ENCODE measurements around the gene TMEM144.

The TMEM144 gene

GRCh38 chr4:158176108-158176507, 34.2 kb upstream of the TMEM144 start:
- H3K4me3 ChIP-seq (ENCODE audit: low read length), result no peak overlapping the region

GRCh38 chr4:158176776-158177175, 33.5 kb upstream of the TMEM144 start:
- no peak overlapping the region for H3K4me3 ChIP-seq (ENCODE audit: low read length)
- TF ChIP-seq ZNF274 (IDR thresholded peaks at IDR 0.05; ENCODE audit: low read depth, low read length), result no peak

More at GRCh38 chr4:158176108-158176507, 34.2 kb upstream of the TMEM144 start:
- TF ChIP-seq ZNF274 (IDR thresholded peaks at IDR 0.05; ENCODE audit: low read depth, low read length), result no peak

DNA sequence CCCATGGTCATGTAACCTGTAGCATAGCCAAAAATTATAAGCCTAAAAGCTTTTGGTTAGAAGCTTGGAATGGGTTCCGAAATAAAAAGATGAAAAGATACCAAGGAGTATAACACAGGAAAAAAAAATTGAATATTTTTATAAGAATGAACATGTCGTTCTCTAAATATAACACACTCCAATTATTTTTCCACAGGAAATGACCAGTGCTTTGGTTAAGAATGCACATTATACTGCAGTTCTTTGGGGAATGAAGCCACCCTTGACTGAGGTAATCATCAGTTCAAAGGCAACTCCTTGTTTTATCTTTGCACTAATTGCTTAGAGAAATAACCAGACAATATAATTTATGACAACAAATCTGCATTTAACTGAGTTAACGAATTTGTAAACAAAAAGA, 30.8 kb upstream of the TMEM144 start:
- H3K4me3 ChIP-seq (ENCODE audit: low read length), result no peak overlapping the region
- no peak for TF ChIP-seq ZNF274 (IDR thresholded peaks at IDR 0.05; ENCODE audit: low read depth, low read length)

- H3K4me3 ChIP-seq (ENCODE audit: low read length), result no peak overlapping the region
- TF ChIP-seq ZNF274 (IDR thresholded peaks at IDR 0.05; ENCODE audit: low read depth, low read length), result no peak
These were observed 28.4 kb upstream of the TMEM144 start for GRCh38 chr4:158181906-158182305.

DNA sequence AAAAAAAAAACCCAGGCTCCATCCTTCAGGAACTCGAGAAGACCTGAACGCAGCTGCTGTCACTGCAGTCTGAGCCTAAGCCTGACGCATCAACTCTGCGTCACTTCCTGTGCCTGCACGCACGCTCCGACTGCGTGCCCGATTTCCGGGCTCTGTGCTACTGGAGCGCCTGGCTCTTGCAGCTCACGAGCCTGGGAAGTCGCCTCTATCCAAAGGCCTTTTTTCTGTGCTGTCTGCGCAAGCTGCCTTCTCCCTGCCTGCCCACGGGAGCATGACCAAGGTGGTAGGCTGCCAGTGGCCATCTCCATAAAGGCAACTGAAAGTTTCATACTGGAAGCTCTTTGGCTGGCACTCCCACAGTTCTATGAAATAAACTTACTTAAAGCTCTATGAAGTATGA, 27.6 kb upstream of the TMEM144 start:
- TF ChIP-seq ZNF274 (IDR thresholded peaks at IDR 0.05; ENCODE audit: low read depth, low read length), result no peak
- H3K4me3 ChIP-seq (ENCODE audit: low read length), result no peak overlapping the region

DNA sequence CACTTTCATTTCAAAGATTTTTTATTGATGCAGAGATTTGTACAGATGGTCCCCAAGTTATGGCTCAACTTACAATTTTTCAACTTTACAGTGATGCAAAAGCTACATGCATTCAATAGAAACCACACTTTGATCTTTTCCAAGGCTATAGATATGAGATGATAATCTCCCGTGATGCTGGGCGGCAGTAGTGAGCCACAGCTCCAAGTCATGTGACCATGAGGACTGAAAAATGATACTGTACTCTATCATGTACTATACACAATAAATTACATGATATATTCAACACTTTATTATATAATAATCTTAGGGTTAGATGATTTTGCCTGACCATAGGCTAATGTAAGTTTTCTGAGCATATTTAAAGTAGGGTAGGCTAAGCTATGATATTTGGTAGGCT, 23.5 kb upstream of the TMEM144 start:
- H3K4me3 ChIP-seq (ENCODE audit: low read length), result no peak overlapping the region
- TF ChIP-seq ZNF274 (IDR thresholded peaks at IDR 0.05; ENCODE audit: low read depth, low read length), result no peak

DNA sequence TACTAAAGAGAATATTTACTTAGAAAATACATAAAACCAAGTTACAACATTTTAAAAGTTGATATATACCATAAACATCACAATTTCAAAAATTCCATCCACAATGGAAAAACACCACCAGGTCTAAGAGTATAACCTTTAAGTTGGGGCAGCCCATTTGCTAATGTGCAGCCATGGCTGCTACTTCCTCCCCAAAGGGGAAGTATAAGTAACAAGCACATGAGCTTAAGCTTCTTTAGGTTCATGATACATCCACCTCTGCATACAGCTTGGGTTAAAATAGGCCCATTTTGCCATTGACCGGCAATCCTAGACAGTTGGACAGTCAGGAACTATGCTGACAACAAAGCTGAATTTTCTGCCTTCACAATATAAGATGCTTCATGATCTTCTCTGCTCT, 20.9 kb upstream of the TMEM144 start:
- H3K4me3 ChIP-seq (ENCODE audit: low read length), result no peak overlapping the region
- TF ChIP-seq ZNF274 (IDR thresholded peaks at IDR 0.05; ENCODE audit: low read depth, low read length), result no peak

DNA sequence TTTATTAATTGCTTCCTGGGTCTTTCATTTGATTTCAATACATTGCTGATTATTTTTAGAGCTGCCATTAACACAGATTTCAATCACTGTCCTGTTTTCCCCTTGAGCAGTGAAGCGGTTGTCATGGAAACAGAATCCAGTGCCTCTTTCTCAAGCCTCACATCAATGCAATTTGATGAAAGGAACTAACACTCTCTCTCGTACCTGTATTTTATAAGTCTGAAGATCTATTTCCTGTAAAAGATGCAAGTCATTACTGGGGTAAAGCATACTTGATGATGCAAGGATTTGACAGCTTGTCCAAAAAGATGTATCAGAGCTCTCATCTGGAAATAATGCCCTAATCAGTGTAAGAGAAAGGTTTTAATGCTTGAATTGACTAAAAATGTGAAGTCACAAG, 19.6 kb upstream of the TMEM144 start:
- no peak for TF ChIP-seq ZNF274 (IDR thresholded peaks at IDR 0.05; ENCODE audit: low read depth, low read length)
- no peak overlapping the region for H3K4me3 ChIP-seq (ENCODE audit: low read length)

GRCh38 chr4:158192439-158193158, 17.7 kb upstream of the TMEM144 start:
- TF ChIP-seq ZNF274 (IDR thresholded peaks at IDR 0.05; ENCODE audit: low read depth, low read length), result no peak
- no peak overlapping the region for H3K4me3 ChIP-seq (ENCODE audit: low read length)

GRCh38 chr4:158193171-158193749, 17.0 kb upstream of the TMEM144 start:
- no peak for TF ChIP-seq ZNF274 (IDR thresholded peaks at IDR 0.05; ENCODE audit: low read depth, low read length)
- no peak overlapping the region for H3K4me3 ChIP-seq (ENCODE audit: low read length)

DNA sequence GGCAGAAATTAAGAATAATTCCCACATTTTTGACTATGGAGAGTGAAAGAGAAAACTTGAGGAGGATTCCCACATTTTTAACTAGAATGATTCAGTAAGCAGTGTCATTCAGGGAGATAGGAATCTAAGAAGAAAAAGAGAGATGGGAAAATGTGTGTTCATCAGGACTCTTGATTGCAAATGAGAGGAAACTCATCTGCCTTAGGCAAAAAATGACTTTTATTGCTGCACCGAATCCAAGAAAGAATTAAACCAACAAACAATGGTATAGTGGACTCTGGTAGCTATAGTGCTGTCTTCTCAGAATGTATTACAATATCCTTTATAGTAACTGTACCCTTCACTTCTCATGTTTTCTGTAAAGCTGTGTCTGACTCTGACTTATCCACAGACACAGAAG, 15.0 kb upstream of the TMEM144 start:
- no peak for TF ChIP-seq ZNF274 (IDR thresholded peaks at IDR 0.05; ENCODE audit: low read depth, low read length)
- no peak overlapping the region for H3K4me3 ChIP-seq (ENCODE audit: low read length)

DNA sequence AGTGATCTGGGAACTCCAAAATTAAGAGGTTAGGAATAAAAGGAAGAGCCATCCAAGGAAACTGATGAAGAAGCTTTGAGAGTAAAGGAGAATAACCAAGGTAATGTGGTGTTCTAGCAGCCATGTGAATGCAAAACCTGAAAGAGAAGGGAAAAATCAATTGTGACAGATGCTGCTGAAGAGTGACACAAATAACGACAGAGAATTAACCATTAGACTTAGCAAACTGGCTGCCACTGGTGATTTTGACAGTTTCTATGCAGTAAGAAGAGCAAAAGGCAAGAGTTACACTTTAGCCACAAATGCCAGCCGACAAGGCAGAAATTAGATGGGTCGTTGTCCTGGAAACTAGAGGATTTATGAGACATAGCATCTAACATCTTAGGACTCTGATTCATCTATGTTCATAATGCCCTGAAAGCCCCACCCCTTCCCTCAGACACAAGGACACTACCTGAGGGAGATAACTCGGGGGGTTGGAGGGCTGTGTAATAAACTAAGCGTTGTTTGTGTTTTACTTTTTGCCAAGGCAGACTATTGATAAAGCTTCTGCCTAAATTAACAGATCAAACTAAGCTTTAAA, 13.0 kb upstream of the TMEM144 start:
- no peak overlapping the region for H3K4me3 ChIP-seq (ENCODE audit: low read length)
- TF ChIP-seq ZNF274 (IDR thresholded peaks at IDR 0.05; ENCODE audit: low read depth, low read length), result no peak

DNA sequence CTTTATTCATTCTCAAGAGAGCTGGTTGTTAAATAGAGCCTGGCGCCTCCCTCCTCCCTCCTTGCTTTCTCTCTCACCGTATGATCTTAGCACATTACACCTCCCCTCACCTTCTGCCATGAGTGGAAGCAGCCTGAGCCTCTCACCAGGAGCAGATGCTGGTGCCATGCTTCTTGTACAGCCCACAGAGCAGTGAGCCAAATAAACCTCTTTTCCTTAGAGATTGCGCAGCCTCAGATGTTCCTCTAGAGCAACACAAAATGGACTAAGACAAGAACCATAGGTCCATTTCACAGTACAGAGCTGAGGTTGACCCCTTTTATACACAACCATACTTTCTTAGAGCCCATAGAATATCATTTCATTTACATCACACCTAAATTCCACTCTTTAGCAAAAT, 10.1 kb upstream of the TMEM144 start:
- no peak for TF ChIP-seq ZNF274 (IDR thresholded peaks at IDR 0.05; ENCODE audit: low read depth, low read length)
- no peak overlapping the region for H3K4me3 ChIP-seq (ENCODE audit: low read length)

- TF ChIP-seq ZNF274 (IDR thresholded peaks at IDR 0.05; ENCODE audit: low read depth, low read length), result no peak
- H3K4me3 ChIP-seq (ENCODE audit: low read length), result no peak overlapping the region
These were observed 9.0 kb upstream of the TMEM144 start for GRCh38 chr4:158201322-158201721.

DNA sequence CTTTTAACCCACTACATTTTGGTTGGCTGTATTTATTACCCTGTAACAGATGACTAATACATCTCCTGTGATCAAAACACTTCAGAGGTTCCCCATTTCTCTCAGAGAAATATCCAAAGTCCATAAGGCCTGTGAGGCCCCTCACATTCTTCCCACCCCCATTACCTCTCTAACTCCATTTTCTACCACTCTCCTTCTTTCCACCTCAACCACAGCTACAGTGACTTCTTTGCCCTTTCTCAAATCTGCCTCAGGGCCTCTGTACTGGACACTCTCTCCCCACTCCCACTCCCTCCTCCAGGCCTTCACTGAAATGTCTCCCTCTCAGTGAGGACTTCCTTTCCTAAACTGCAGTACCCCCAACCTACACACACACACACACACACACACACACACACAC, 8.4 kb upstream of the TMEM144 start:
- H3K4me3 ChIP-seq (ENCODE audit: low read length), result no peak overlapping the region
- TF ChIP-seq ZNF274 (IDR thresholded peaks at IDR 0.05; ENCODE audit: low read depth, low read length), result no peak
